Astrocyte (in vitro differentiated cells and primary cell): Measurements from ENCODE around the gene EXOG. TPM values are rescaled to one million over a fixed set of nuclear protein-coding genes. Genes with fewer than 3 reads are reported as not detected.

Experiments used
- DNase-seq: peaks from one replicate; pipeline ENCODE4 v3.0.0-alpha.2; 2010; ENCODE audit warnings: low read depth
- FAIRE-seq: peaks from 2 replicates; lab custom pipeline; 2011; peaks lifted over from hg19 to GRCh38; lab: Jason Lieb, UNC
- H2AFZ ChIP-seq: 2 replicates; pipeline ENCODE4 v1.6.0; 2012; ENCODE audit warnings: low read depth, low read length, inconsistent platforms
- H3K27ac ChIP-seq: 2 replicates; pipeline ENCODE4 v1.5.1; 2011; ENCODE audit warnings: low read depth, low read length, inconsistent platforms
- H3K27me3 ChIP-seq: 2 replicates; pipeline ENCODE4 v1.6.0; 2011; ENCODE audit warnings: low read length, inconsistent platforms; ENCODE audit not compliant: insufficient read depth
- H3K36me3 ChIP-seq: 2 replicates; pipeline ENCODE4 v1.5.1; 2011; ENCODE audit warnings: low read length, inconsistent platforms; ENCODE audit not compliant: insufficient read depth
- H3K4me1 ChIP-seq: 2 replicates; pipeline ENCODE4 v1.5.1; 2011; ENCODE audit warnings: low read length, inconsistent platforms; ENCODE audit not compliant: insufficient read depth
- H3K4me2 ChIP-seq: 2 replicates; pipeline ENCODE4 v1.6.0; 2012; ENCODE audit warnings: low read length, inconsistent platforms
- H3K4me3 ChIP-seq: 2 replicates; pipeline ENCODE4 v1.5.1; 2011; ENCODE audit warnings: low read depth, mild to moderate bottlenecking, low read length, inconsistent platforms; ENCODE audit not compliant: insufficient read depth
- H3K79me2 ChIP-seq: 2 replicates; pipeline ENCODE4 v1.6.0; 2012; ENCODE audit warnings: mild to moderate bottlenecking, low read length, inconsistent platforms; ENCODE audit not compliant: insufficient read depth
- H3K9ac ChIP-seq: 2 replicates; pipeline ENCODE4 v1.6.0; 2012; ENCODE audit warnings: mild to moderate bottlenecking, low read length, inconsistent platforms
- H3K9me3 ChIP-seq: 2 replicates; pipeline ENCODE4 v1.5.1; 2012; ENCODE audit warnings: low read depth, mild to moderate bottlenecking, low read length, inconsistent platforms; ENCODE audit not compliant: insufficient read depth
- H4K20me1 ChIP-seq: 2 replicates; pipeline ENCODE4 v1.6.0; 2012; ENCODE audit warnings: low read length, inconsistent platforms; ENCODE audit not compliant: insufficient read depth
- H3K27ac Mint-ChIP-seq: one replicate; pipeline ENCODE4 v1.8.0; 2021; ENCODE audit warnings: mild to moderate bottlenecking, mixed read lengths; ENCODE audit not compliant: unreplicated experiment
- H3K27me3 Mint-ChIP-seq: one replicate; pipeline ENCODE4 v1.8.0; 2021; ENCODE audit warnings: low read depth, mixed read lengths; ENCODE audit not compliant: unreplicated experiment
- H3K36me3 Mint-ChIP-seq: one replicate; pipeline ENCODE4 v1.8.0; 2021; ENCODE audit warnings: low read depth, mixed read lengths; ENCODE audit not compliant: unreplicated experiment
- H3K4me1 Mint-ChIP-seq: one replicate; pipeline ENCODE4 v1.8.0; 2021; ENCODE audit warnings: low read depth, mixed read lengths; ENCODE audit not compliant: unreplicated experiment
- H3K4me3 Mint-ChIP-seq: one replicate; pipeline ENCODE4 v1.8.0; 2021; ENCODE audit warnings: mild to moderate bottlenecking, moderate library complexity, mixed read lengths; ENCODE audit not compliant: unreplicated experiment
- H3K9me3 Mint-ChIP-seq: one replicate; pipeline ENCODE4 v1.8.0; 2021; ENCODE audit warnings: mild to moderate bottlenecking, mixed read lengths; ENCODE audit not compliant: unreplicated experiment
- CTCF ChIP-seq: IDR thresholded peaks from 2 replicates; pipeline ENCODE4 v1.5.1; 2011; ENCODE audit warnings: low read depth, mild to moderate bottlenecking, inconsistent platforms, low read length, moderate library complexity; ENCODE audit not compliant: insufficient read depth
- EZH2 ChIP-seq: IDR thresholded peaks from 2 replicates; pipeline ENCODE4 v1.6.1; 2012; ENCODE audit warnings: mild to moderate bottlenecking, low read length, inconsistent platforms; ENCODE audit not compliant: insufficient read depth
- total RNA-seq: library from RNA; stranded (reverse); gene quantifications from 2 replicates; pipeline ENCODE4 v1.2.1, GENCODE V29; 2021

The EXOG gene
- total RNA-seq, 1 donor from 2014 or later, result 11.5 TPM

- H4K20me1 ChIP-seq, result no peaks in the 10 kb centered on the region
- Mint-ChIP-seq H3K4me3 (no peak overlapping the region), H3K27me3 (no peaks in the 10 kb centered on the region), H3K36me3 (peaks cover 17% of the 10 kb centered on the region), H3K9me3 (peaks cover 11% of the 10 kb centered on the region), H3K4me1 (peaks cover 6% of the 10 kb centered on the region), H3K27ac (no peak overlapping the region)
- no peak overlapping the region for H2AFZ ChIP-seq
- H3K9me3 ChIP-seq, result no peaks in the 10 kb centered on the region
- no peaks in the 10 kb centered on the region for H3K4me1 ChIP-seq
- no peak overlapping the region for H3K4me3 ChIP-seq
- no peak for DNase-seq
- FAIRE-seq, result no peak
- no peaks in the 10 kb centered on the region for H3K36me3 ChIP-seq
- H3K27me3 ChIP-seq, result no peaks in the 10 kb centered on the region
- H3K9ac ChIP-seq, result no peak overlapping the region
- H3K4me2 ChIP-seq, result no peak overlapping the region
- no peak for TF ChIP-seq CTCF
- TF ChIP-seq EZH2, result no peak
- H3K27ac ChIP-seq, result no peak overlapping the region
- no peaks in the 10 kb centered on the region for H3K79me2 ChIP-seq
Measured at GRCh38 chr3:38532529-38532928, 36.4 kb downstream of the EXOG start.

- H3K36me3 Mint-ChIP-seq, result peaks cover 13% of the 10 kb centered on the region
- DNase-seq (no peak), FAIRE-seq (no peak)
- Histone ChIP-seq H3K36me3 (no peaks in the 10 kb centered on the region), H3K4me3 (no peak overlapping the region), H3K79me2 (no peaks in the 10 kb centered on the region), H3K4me1 (no peaks in the 10 kb centered on the region), H3K9ac (no peak overlapping the region), H2AFZ (no peak overlapping the region), H3K9me3 (no peaks in the 10 kb centered on the region), H3K27ac (no peak overlapping the region), H3K4me2 (no peak overlapping the region), H4K20me1 (no peaks in the 10 kb centered on the region), H3K27me3 (no peaks in the 10 kb centered on the region)
- TF ChIP-seq EZH2 (no peak), CTCF (no peak)
- no peak overlapping the region for H3K27ac Mint-ChIP-seq
- peaks cover 11% of the 10 kb centered on the region for H3K9me3 Mint-ChIP-seq
- H3K4me3 Mint-ChIP-seq, result no peak overlapping the region
- H3K4me1 Mint-ChIP-seq, result peaks cover 6% of the 10 kb centered on the region
- no peaks in the 10 kb centered on the region for H3K27me3 Mint-ChIP-seq
Measured at GRCh38 chr3:38533285-38533976, 37.3 kb downstream of the EXOG start.

GRCh38 chr3:38534180-38534579, 38.0 kb downstream of the EXOG start:
- TF ChIP-seq CTCF, result no peak
- no peak for TF ChIP-seq EZH2
- H3K27ac Mint-ChIP-seq, result no peak overlapping the region
- H3K4me1 Mint-ChIP-seq, result peaks cover 6% of the 10 kb centered on the region
- no peak overlapping the region for H3K4me3 Mint-ChIP-seq
- Histone ChIP-seq H3K4me2 (no peak overlapping the region), H3K27ac (no peak overlapping the region), H2AFZ (no peak overlapping the region), H3K9me3 (no peaks in the 10 kb centered on the region), H3K27me3 (no peaks in the 10 kb centered on the region), H3K4me1 (no peaks in the 10 kb centered on the region), H4K20me1 (no peaks in the 10 kb centered on the region), H3K36me3 (no peaks in the 10 kb centered on the region), H3K4me3 (no peak overlapping the region), H3K9ac (no peak overlapping the region), H3K79me2 (no peaks in the 10 kb centered on the region)
- no peak for DNase-seq
- H3K27me3 Mint-ChIP-seq, result peaks cover under 1% of the 10 kb centered on the region
- peaks cover 13% of the 10 kb centered on the region for H3K36me3 Mint-ChIP-seq
- FAIRE-seq, result no peak
- peaks cover 11% of the 10 kb centered on the region for H3K9me3 Mint-ChIP-seq
